RWPE2 (cell line): ENCODE data around the gene PITPNM3.

Experiments used
- ATAC-seq: fragments of 200-7000 bp; cut with Tn5 transposase; 3 replicates; pipeline ENCODE4 v1.9.1; 2021; ENCODE audit warnings: low read depth
- DNase-seq: peaks from one replicate; pipeline ENCODE4 v3.0.0-alpha.2; 2020; ENCODE audit warnings: low spot score
- H3K27ac ChIP-seq: fragments of 450-650 bp; 2 replicates; pipeline ENCODE4 v1.5.1; 2017; ENCODE audit warnings: mild to moderate bottlenecking; ENCODE audit not compliant: poor library complexity, severe bottlenecking
- H3K27me3 ChIP-seq: fragments of 250-450 bp; sonication (Bioruptor Pico); 2 replicates; pipeline ENCODE4 v1.5.1; 2021; ENCODE audit warnings: mild to moderate bottlenecking, moderate library complexity; ENCODE audit not compliant: insufficient read depth, poor library complexity, severe bottlenecking
- H3K36me3 ChIP-seq: fragments of 250-450 bp; sonication (Bioruptor Pico); 2 replicates; pipeline ENCODE4 v1.5.1; 2020; ENCODE audit warnings: low read depth, mild to moderate bottlenecking, moderate library complexity
- H3K4me1 ChIP-seq: fragments of 250-450 bp; sonication (Bioruptor Pico); 2 replicates; pipeline ENCODE4 v1.5.1; 2021; ENCODE audit warnings: mild to moderate bottlenecking, moderate library complexity; ENCODE audit not compliant: insufficient read depth, poor library complexity, severe bottlenecking
- H3K4me3 ChIP-seq: fragments of 250-450 bp; sonication (Bioruptor Pico); 2 replicates; pipeline ENCODE4 v1.5.1; 2021; ENCODE audit warnings: mild to moderate bottlenecking, moderate library complexity; ENCODE audit not compliant: severe bottlenecking
- H3K9me3 ChIP-seq: fragments of 250-450 bp; sonication (Bioruptor Pico); 2 replicates; pipeline ENCODE4 v1.5.1; 2021; ENCODE audit warnings: mild to moderate bottlenecking, moderate library complexity; ENCODE audit not compliant: severe bottlenecking
- TF ChIP-seq, protein P1 (sequence below): fragments of 450-650 bp; IDR thresholded peaks from one replicate; pipeline ENCODE4 v1.5.1; 2017; ENCODE audit warnings: mild to moderate bottlenecking, moderate library complexity; ENCODE audit not compliant: poor library complexity, severe bottlenecking

The PITPNM3 gene

DNA sequence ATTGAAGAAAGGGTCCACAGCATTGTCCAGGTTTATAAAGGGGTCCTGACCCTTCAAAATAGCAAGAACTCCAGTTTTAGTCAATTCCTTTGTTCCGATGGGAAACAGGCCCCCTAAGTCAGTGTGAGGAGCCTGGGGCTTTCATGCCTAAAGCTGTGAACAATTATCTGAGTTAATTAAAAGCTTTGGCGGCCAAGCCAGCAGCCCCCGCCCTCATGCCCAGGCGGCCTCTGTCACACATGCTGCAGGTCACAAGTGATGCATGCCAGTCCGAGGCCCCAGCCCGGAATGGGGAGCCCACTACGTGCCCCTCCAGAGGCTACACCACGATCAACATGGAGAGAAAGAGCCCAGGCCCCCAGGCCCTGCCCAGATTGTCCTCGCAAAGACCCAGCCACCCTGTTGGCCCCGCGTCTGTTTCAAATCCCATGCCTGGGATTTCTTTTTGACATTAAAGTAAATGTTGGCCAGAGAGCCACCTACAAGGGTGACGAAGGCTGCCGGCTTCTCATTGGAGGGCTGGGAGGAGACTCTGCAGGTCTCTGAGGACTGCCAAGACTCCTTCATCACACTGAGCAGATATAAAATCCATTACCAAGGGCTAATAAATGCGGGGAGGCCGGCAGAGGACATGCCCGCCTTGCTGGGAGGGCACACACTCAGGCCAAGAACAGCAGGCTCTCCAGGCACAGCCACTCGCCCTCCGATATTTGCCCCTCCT lies 14.5 kb upstream of the PITPNM3 start:
- TF ChIP-seq, protein P1, sequence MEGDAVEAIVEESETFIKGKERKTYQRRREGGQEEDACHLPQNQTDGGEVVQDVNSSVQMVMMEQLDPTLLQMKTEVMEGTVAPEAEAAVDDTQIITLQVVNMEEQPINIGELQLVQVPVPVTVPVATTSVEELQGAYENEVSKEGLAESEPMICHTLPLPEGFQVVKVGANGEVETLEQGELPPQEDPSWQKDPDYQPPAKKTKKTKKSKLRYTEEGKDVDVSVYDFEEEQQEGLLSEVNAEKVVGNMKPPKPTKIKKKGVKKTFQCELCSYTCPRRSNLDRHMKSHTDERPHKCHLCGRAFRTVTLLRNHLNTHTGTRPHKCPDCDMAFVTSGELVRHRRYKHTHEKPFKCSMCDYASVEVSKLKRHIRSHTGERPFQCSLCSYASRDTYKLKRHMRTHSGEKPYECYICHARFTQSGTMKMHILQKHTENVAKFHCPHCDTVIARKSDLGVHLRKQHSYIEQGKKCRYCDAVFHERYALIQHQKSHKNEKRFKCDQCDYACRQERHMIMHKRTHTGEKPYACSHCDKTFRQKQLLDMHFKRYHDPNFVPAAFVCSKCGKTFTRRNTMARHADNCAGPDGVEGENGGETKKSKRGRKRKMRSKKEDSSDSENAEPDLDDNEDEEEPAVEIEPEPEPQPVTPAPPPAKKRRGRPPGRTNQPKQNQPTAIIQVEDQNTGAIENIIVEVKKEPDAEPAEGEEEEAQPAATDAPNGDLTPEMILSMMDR, result no peak
- DNase-seq (no peak), ATAC-seq (no peak)
- H3K4me3 ChIP-seq, result no peak overlapping the region
- H3K27me3 ChIP-seq, result no peaks in the 10 kb centered on the region
- H3K27ac ChIP-seq, result no peak overlapping the region
- no peaks in the 10 kb centered on the region for H3K36me3 ChIP-seq
- no peaks in the 10 kb centered on the region for H3K9me3 ChIP-seq
- H3K4me1 ChIP-seq, result peaks cover 26% of the 10 kb centered on the region

DNA sequence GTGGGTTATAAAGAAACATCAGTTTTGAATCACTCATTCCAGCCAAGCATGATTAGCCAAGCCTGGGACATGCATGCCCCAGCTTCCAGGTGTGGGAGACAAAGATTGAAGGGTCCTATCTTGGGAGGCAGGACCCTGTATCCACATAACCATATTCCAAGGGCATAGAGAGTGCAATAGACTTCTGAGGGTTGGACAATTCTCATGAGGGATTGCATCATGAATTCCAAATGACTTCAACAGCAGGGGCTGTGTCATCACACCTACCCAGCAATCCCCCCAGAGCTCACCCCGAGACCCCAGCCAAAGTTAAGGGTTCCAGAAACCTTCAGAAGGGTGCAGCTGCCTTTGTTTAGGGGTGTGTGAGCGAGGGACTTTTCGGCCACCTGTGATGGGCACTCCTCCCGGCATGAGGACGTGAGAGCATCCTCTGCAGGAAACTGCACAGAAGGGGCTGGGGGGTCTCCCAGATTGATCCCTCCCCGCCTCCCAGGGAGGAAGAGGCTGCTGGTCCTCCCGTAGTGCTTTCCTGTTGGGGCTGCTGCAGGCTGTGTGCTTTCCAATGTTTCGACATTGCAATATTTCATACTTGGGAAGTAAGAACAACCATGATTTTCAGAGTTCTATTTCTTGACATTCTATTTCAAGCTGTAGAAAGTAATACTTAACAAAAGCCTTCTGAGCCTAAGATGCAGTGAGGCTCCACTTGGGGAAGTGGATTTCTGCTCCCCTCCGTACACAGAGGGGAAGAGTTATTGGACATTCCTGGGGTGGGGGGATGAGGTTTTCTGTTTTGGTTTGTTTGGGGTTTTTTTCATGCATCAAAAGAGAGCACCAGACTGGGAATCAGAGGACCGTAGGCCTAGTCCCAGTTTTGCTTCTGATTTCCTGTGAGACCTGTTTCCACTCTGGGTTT lies 13.3 kb upstream of the PITPNM3 start:
- Histone ChIP-seq H3K27ac (no peak overlapping the region), H3K4me1 (peaks cover 16% of the 10 kb centered on the region), H3K4me3 (no peak overlapping the region), H3K27me3 (no peaks in the 10 kb centered on the region), H3K36me3 (no peaks in the 10 kb centered on the region), H3K9me3 (no peaks in the 10 kb centered on the region)
- DNase-seq (no peak), ATAC-seq (no peak)
- TF ChIP-seq, protein P1, result no peak

DNA sequence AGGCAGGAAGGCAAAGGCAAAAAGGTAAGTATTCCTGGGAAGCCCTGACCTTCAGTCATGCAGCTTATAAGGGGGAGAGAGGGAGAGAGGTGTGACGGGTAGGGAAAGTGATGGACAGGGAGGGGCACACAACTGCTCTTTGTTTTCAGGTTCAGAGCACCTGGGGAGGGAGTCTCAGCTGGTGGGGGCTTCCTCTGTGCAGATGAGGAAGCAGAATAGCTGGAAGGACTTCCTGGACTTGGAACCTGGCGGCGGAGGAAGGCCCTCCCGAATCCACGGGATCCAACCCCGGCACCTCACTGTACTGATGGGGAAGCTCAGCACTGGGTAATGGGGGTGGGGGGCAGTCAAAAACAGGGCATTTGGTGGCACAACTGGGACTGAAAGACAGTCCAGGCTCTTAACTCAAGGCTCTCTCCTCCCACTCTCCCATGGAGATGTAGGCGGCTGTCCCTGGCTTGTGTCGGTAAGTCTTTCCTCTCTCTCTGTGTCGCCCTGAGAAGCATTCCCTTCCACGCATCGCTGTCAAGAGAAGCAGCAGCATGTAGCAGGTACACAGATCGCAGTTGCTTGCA lies 11.9 kb upstream of the PITPNM3 start:
- H3K4me1 ChIP-seq, result peaks cover 16% of the 10 kb centered on the region
- H3K36me3 ChIP-seq, result no peaks in the 10 kb centered on the region
- no peaks in the 10 kb centered on the region for H3K9me3 ChIP-seq
- no peak overlapping the region for H3K4me3 ChIP-seq
- TF ChIP-seq, protein P1, result no peak
- no peaks in the 10 kb centered on the region for H3K27me3 ChIP-seq
- ATAC-seq (no peak), DNase-seq (no peak)
- H3K27ac ChIP-seq, result peak overlapping the region; percentile 39

DNA sequence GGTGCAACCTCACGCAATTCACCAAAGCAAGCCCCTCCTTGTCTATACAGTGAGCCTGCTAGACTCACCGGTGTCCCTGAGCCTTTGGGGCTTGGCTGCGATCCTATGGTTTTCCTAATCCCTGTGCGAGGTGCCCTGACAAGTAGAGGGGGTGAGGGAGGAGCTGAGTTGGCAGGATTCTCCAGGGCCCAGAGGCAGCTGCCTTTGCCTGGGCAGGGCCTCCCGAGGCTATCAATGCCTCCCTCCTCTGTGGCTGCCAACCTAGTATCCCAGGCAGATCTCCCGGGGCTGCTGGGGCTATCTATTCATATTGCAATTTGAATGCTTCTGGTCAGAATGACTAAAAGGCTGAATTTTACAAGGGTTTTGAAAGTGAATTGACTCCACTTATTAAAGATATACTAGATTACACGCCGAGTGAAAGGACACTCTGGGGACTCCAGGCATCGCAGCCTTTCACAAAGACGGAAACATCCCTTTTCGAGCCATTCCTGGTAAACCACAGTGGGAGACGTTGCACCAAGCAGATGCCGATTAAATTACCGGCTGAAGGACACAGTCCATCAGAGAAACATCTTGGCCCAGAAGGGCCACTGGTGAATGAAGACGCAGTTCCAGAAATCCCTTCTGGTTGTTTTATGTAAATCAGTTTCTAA lies 11.3 kb upstream of the PITPNM3 start:
- H3K4me3 ChIP-seq, result no peak overlapping the region
- TF ChIP-seq, protein P1, result no peak
- peak; percentile 84 for DNase-seq
- peak; percentile 96 for ATAC-seq
- H3K9me3 ChIP-seq, result no peaks in the 10 kb centered on the region
- no peaks in the 10 kb centered on the region for H3K36me3 ChIP-seq
- H3K27ac ChIP-seq, result peak overlapping the region; percentile 39
- no peaks in the 10 kb centered on the region for H3K27me3 ChIP-seq
- peaks cover 16% of the 10 kb centered on the region for H3K4me1 ChIP-seq
